HFF-Myc (cell line): ENCODE measurements around the gene RASIP1.

Experiments
- DNase-seq: peaks from one replicate; pipeline ENCODE4 v3.0.0-alpha.2; 2011; ENCODE audit warnings: low read depth; ENCODE audit errors: extremely low read depth
- H3K4me3 ChIP-seq: replicated peaks from 2 replicates; pipeline ENCODE4 v1.5.1; 2011; ENCODE audit warnings: low read depth, mild to moderate bottlenecking, control low read depth, low read length
- CTCF ChIP-seq: IDR thresholded peaks from 2 replicates; pipeline ENCODE4 v1.5.1; 2012; ENCODE audit warnings: mild to moderate bottlenecking, low read depth, low read length, control low read depth; ENCODE audit errors: missing control alignments

RASIP1 gene

GRCh38 chr19:48670699-48671445 is 69.5 kb downstream of the RASIP1 start:
- DNase-seq: no peak
- no peak overlapping the region for H3K4me3 ChIP-seq
- TF ChIP-seq CTCF: no peak
